HCT116 (cell line): ENCODE measurements around the gene KRT73. TPM values are rescaled to one million over a fixed set of nuclear protein-coding genes. Genes with fewer than 3 reads are reported as not detected.

ENCODE experiments used
- ATAC-seq: fragments of 200-7000 bp; cut with Tn5 transposase; 2 replicates; pipeline ENCODE4 v1.9.1; 2020; ENCODE audit warnings: mild to moderate bottlenecking, moderate library complexity
- BruUV-seq: library from RNA; stranded (reverse); fragments of 400-500 nt; replicated peaks from 2 replicates; lab custom pipeline; 2021; lab: Mats Ljungman, UMichigan
- CTCF ChIA-PET: fragments of 300-600 bp; sonication (Branson Sonifier 250); formaldehyde crosslinking; loops from one replicate; lab custom pipeline; 2021; ENCODE audit warnings: antibody characterized with exemption; lab: Charles Lee
- POLR2A ChIA-PET: fragments of 300-600, 350-600 bp; sonication (Branson Sonifier 250); formaldehyde crosslinking; loops from one replicate; lab custom pipeline; 2021; ENCODE audit warnings: antibody characterized with exemption; lab: Charles Lee
- RAD21 ChIA-PET, 2 experiments: fragments of 300-600 bp; sonication (Branson Sonifier 250); formaldehyde crosslinking; loops; one replicate each; lab custom pipeline; 2023; ENCODE audit warnings: low total read pairs in 2 of 2; ENCODE audit not compliant: uncharacterized antibody in 2 of 2, unreplicated experiment in 2 of 2, low non-redundant PET in 1 of 2; lab: Charles Lee
- DNase-seq: peaks from one replicate; pipeline ENCODE4 v3.0.0-alpha.2; 2010; ENCODE audit warnings: low read depth, low spot score
- H2AFZ ChIP-seq: fragments of 200-600 bp; shearing (Covaris generic), sonication (generic); 2 replicates; pipeline ENCODE4 v1.6.1; 2017; ENCODE audit warnings: low read depth, mixed run types, mixed read lengths, antibody characterized with exemption, low read length; ENCODE audit not compliant: poor library complexity, severe bottlenecking
- H3K27ac ChIP-seq: 2 replicates; pipeline ENCODE4 v1.5.1; 2012; ENCODE audit warnings: low read depth, low read length
- H3K27me3 ChIP-seq: fragments of 200-600 bp; sonication (generic); 2 replicates; pipeline ENCODE4 v1.6.1; 2016; ENCODE audit warnings: mixed run types, low read length, mixed read lengths; ENCODE audit not compliant: insufficient read depth
- H3K36me3 ChIP-seq, 2 experiments: fragments of 200-500 bp in 1 of 2; fragments of 200-600 bp in 1 of 2; sonication (Bioruptor generic) in 1 of 2; sonication (generic) in 1 of 2; 2 replicates each; pipeline versions ENCODE4 v1.5.1 to v1.6.1; 2014 to 2016; ENCODE audit warnings: low read length in 2 of 2, inconsistent platforms in 1 of 2, mixed read lengths in 1 of 2, mixed run types in 1 of 2; ENCODE audit not compliant: insufficient read depth in 2 of 2, control insufficient read depth in 1 of 2
- H3K4me1 ChIP-seq, 2 experiments: fragments of 200-600 bp in 1 of 2; sonication (generic) in 1 of 2; 2 replicates each; pipeline versions ENCODE4 v1.5.1 to v1.6.1; 2012 to 2017; ENCODE audit warnings: low read length in 2 of 2, inconsistent platforms in 1 of 2, mild to moderate bottlenecking in 1 of 2, mixed read lengths in 1 of 2, mixed run types in 1 of 2, moderate library complexity in 1 of 2; ENCODE audit not compliant: insufficient read depth in 2 of 2, control insufficient read depth in 1 of 2
- H3K4me2 ChIP-seq: fragments of 200-600 bp; sonication (generic); 2 replicates; pipeline ENCODE4 v1.6.1; 2017; ENCODE audit warnings: mixed run types, low read length, mixed read lengths
- H3K4me3 ChIP-seq, 2 experiments: fragments of 200-600 bp in 1 of 2; sonication (generic) in 1 of 2; replicated peaks in 1 of 2; 2 replicates each; pipeline ENCODE4 v1.5.1; 2011 to 2016; ENCODE audit warnings: low read length in 2 of 2, control low read depth in 1 of 2, low read depth in 1 of 2, mild to moderate bottlenecking in 1 of 2, mixed read lengths in 1 of 2, mixed run types in 1 of 2
- H3K79me2 ChIP-seq: fragments of 200-600 bp; sonication (generic); 2 replicates; pipeline ENCODE4 v1.6.1; 2017; ENCODE audit warnings: mild to moderate bottlenecking, mixed run types, low read length, moderate library complexity, mixed read lengths; ENCODE audit not compliant: insufficient read depth
- H3K9ac ChIP-seq: fragments of 200-600 bp; sonication (generic); 2 replicates; pipeline ENCODE4 v1.6.1; 2016; ENCODE audit warnings: low read length, mixed read lengths
- H3K9me2 ChIP-seq: fragments of 200-600 bp; sonication (generic), shearing (Covaris generic); 2 replicates; pipeline ENCODE4 v1.6.1; 2017; ENCODE audit warnings: mixed run types, mild to moderate bottlenecking, moderate library complexity; ENCODE audit not compliant: insufficient read depth
- H3K9me3 ChIP-seq, 2 experiments: fragments of 200-500 bp in 1 of 2; fragments of 200-600 bp in 1 of 2; sonication (Bioruptor generic) in 1 of 2; sonication (generic) in 1 of 2; 2 replicates each; pipeline ENCODE4 v1.6.1; 2014 to 2017; ENCODE audit warnings: low read length in 2 of 2, mixed read lengths in 2 of 2, inconsistent platforms in 1 of 2, low read depth in 1 of 2, mild to moderate bottlenecking in 1 of 2, mixed run types in 1 of 2, moderate library complexity in 1 of 2; ENCODE audit not compliant: control insufficient read depth in 1 of 2, insufficient read depth in 1 of 2
- H4K20me1 ChIP-seq: fragments of 200-600 bp; sonication (generic), shearing (Covaris generic); 2 replicates; pipeline ENCODE4 v1.6.1; 2017; ENCODE audit warnings: mixed run types, mild to moderate bottlenecking, moderate library complexity; ENCODE audit not compliant: insufficient read depth
- ELF1 ChIP-seq: IDR thresholded peaks from 2 replicates; pipeline ENCODE4 v1.6.1; 2012; ENCODE audit warnings: low read depth, borderline replicate concordance
- EZH2 ChIP-seq: fragments of 200-600 bp; sonication (generic); IDR thresholded peaks from 2 replicates; pipeline ENCODE4 v1.6.1; 2017; ENCODE audit warnings: antibody characterized with exemption, mixed run types
- EZH2phosphoT487 ChIP-seq: fragments of 200-600 bp; IDR thresholded peaks from 2 replicates; pipeline ENCODE4 v1.6.1; 2018; ENCODE audit warnings: antibody characterized with exemption, borderline replicate concordance
- POLR2A ChIP-seq: IDR thresholded peaks from 2 replicates; pipeline ENCODE4 v1.7.0; 2011; ENCODE audit warnings: borderline replicate concordance; ENCODE audit not compliant: insufficient read depth, insufficient read length; ENCODE audit errors: extremely low read depth
- RAD21 ChIP-seq: IDR thresholded peaks from 2 replicates; pipeline ENCODE4 v1.6.1; 2012; ENCODE audit warnings: low read depth, mild to moderate bottlenecking
- SP1 ChIP-seq: IDR thresholded peaks from 2 replicates; pipeline ENCODE4 v1.6.1; 2012; ENCODE audit warnings: low read depth
- SRF ChIP-seq: IDR thresholded peaks from 2 replicates; pipeline ENCODE4 v1.6.1; 2012; ENCODE audit warnings: low read depth
- TCF7L2 ChIP-seq: IDR thresholded peaks from 2 replicates; pipeline ENCODE4 v1.7.0; 2011; ENCODE audit warnings: borderline replicate concordance, inconsistent platforms; ENCODE audit not compliant: insufficient read depth, insufficient read length; ENCODE audit errors: extremely low read depth
- intact Hi-C: fragments of 100-400 bp; cut with micrococcal nuclease; formaldehyde crosslinking; loops from 2 replicates; pipeline ENCODE4 v1.10.0; 2022
- total RNA-seq: library from RNA; stranded (reverse); gene quantifications from one replicate; pipeline ENCODE4 v1.2.1, GENCODE V29; 2021; ENCODE audit not compliant: unreplicated experiment
- TF ChIP-seq, protein P1 (sequence below), 3 experiments: fragments of 200-600 bp in 1 of 3; sonication (generic) in 1 of 3; IDR thresholded peaks in 2 of 3; conservative IDR thresholded peaks in 1 of 3; 2 replicates each; pipeline ENCODE4 v1.5.1; 2012 to 2017; ENCODE audit warnings: low read depth in 2 of 3, low read length in 2 of 3, antibody characterized with exemption in 1 of 3, borderline replicate concordance in 1 of 3, control low read depth in 1 of 3, mild to moderate bottlenecking in 1 of 3, mixed read lengths in 1 of 3, mixed run types in 1 of 3, moderate library complexity in 1 of 3; ENCODE audit not compliant: insufficient read depth in 1 of 3
- TF ChIP-seq, protein P2 (sequence below): IDR thresholded peaks from 2 replicates; pipeline ENCODE4 v1.6.1; 2012; ENCODE audit warnings: low read depth
- TF ChIP-seq, protein P3 (sequence below): IDR thresholded peaks from 2 replicates; pipeline ENCODE4 v1.6.1; 2012
- TF ChIP-seq, protein P4 (sequence below): IDR thresholded peaks from 2 replicates; pipeline ENCODE4 v1.6.1; 2011; ENCODE audit warnings: mild to moderate bottlenecking, low read length, moderate library complexity; ENCODE audit not compliant: insufficient replicate concordance; ENCODE audit errors: extremely low read depth

Gene KRT73
- total RNA-seq, 1 experiment from 2014 or later = not detected

DNA sequence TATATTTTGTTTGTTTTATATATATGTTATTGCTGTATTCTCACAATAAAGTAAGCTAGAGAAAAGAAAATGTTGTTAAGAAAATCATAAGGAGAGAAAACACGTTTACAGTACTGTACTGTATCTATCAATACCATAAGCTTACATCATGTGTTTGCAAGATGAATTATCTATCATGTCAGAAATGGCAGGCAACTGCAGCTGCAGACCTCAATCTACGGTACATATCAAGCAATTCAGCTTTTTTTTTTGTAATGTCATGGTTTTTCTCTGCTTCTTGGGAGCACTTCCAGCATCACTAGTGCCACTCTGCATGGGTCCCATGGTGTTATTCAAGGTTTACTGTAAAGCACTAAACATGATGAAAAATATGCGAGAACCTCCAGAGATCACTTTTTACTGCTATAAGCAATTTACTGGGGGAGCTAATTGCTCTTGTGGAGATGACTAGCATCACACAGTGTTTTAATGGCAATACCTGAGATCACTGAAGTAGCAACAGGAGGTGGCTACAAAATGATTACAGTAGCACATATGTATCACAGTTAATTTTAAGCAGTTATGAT lies 42.7 kb upstream of the KRT73 start:
- Histone ChIP-seq H3K36me3 (no peaks in the 10 kb centered on the region), H3K27ac (no peak overlapping the region), H3K9ac (no peak overlapping the region), H3K27me3 (no peaks in the 10 kb centered on the region), H3K79me2 (no peaks in the 10 kb centered on the region), H3K9me3 (no peaks in the 10 kb centered on the region), H3K4me1 (peaks cover 2 to 7% of the 10 kb centered on the region in 2 experiments; a peak in 3 of 4 replicates), H4K20me1 (no peaks in the 10 kb centered on the region), H3K4me2 (no peak overlapping the region), H3K4me3 (no peak overlapping the region), H3K9me2 (no peaks in the 10 kb centered on the region), H2AFZ (no peak overlapping the region)
- CTCF ChIA-PET = no interaction called here
- RAD21 ChIA-PET = no interaction called here
- ATAC-seq = no peak
- POLR2A ChIA-PET = no interaction called here
- intact Hi-C loops = no loop called here
- BruUV-seq = no TSS peak
- TF ChIP-seq ELF1 (no peak), SRF (no peak), EZH2 (no peak), RAD21 (no peak), SP1 (no peak), POLR2A (no peak), EZH2phosphoT487 (no peak), TCF7L2 (no peak)
- TF ChIP-seq, protein P1, sequence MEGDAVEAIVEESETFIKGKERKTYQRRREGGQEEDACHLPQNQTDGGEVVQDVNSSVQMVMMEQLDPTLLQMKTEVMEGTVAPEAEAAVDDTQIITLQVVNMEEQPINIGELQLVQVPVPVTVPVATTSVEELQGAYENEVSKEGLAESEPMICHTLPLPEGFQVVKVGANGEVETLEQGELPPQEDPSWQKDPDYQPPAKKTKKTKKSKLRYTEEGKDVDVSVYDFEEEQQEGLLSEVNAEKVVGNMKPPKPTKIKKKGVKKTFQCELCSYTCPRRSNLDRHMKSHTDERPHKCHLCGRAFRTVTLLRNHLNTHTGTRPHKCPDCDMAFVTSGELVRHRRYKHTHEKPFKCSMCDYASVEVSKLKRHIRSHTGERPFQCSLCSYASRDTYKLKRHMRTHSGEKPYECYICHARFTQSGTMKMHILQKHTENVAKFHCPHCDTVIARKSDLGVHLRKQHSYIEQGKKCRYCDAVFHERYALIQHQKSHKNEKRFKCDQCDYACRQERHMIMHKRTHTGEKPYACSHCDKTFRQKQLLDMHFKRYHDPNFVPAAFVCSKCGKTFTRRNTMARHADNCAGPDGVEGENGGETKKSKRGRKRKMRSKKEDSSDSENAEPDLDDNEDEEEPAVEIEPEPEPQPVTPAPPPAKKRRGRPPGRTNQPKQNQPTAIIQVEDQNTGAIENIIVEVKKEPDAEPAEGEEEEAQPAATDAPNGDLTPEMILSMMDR (IDR thresholded peaks at IDR 0.05 in 2 of 3, conservative IDR thresholded peaks at IDR 0.05 in 1 of 3; ENCODE audit: borderline replicate concordance in 1 of 3, insufficient read depth in 1 of 3, low read depth in 2 of 3, low read length in 2 of 3) = no peak
- TF ChIP-seq, protein P2, sequence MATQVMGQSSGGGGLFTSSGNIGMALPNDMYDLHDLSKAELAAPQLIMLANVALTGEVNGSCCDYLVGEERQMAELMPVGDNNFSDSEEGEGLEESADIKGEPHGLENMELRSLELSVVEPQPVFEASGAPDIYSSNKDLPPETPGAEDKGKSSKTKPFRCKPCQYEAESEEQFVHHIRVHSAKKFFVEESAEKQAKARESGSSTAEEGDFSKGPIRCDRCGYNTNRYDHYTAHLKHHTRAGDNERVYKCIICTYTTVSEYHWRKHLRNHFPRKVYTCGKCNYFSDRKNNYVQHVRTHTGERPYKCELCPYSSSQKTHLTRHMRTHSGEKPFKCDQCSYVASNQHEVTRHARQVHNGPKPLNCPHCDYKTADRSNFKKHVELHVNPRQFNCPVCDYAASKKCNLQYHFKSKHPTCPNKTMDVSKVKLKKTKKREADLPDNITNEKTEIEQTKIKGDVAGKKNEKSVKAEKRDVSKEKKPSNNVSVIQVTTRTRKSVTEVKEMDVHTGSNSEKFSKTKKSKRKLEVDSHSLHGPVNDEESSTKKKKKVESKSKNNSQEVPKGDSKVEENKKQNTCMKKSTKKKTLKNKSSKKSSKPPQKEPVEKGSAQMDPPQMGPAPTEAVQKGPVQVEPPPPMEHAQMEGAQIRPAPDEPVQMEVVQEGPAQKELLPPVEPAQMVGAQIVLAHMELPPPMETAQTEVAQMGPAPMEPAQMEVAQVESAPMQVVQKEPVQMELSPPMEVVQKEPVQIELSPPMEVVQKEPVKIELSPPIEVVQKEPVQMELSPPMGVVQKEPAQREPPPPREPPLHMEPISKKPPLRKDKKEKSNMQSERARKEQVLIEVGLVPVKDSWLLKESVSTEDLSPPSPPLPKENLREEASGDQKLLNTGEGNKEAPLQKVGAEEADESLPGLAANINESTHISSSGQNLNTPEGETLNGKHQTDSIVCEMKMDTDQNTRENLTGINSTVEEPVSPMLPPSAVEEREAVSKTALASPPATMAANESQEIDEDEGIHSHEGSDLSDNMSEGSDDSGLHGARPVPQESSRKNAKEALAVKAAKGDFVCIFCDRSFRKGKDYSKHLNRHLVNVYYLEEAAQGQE = no peak
- TF ChIP-seq, protein P3, sequence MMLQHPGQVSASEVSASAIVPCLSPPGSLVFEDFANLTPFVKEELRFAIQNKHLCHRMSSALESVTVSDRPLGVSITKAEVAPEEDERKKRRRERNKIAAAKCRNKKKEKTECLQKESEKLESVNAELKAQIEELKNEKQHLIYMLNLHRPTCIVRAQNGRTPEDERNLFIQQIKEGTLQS = no peak
- TF ChIP-seq, protein P4, sequence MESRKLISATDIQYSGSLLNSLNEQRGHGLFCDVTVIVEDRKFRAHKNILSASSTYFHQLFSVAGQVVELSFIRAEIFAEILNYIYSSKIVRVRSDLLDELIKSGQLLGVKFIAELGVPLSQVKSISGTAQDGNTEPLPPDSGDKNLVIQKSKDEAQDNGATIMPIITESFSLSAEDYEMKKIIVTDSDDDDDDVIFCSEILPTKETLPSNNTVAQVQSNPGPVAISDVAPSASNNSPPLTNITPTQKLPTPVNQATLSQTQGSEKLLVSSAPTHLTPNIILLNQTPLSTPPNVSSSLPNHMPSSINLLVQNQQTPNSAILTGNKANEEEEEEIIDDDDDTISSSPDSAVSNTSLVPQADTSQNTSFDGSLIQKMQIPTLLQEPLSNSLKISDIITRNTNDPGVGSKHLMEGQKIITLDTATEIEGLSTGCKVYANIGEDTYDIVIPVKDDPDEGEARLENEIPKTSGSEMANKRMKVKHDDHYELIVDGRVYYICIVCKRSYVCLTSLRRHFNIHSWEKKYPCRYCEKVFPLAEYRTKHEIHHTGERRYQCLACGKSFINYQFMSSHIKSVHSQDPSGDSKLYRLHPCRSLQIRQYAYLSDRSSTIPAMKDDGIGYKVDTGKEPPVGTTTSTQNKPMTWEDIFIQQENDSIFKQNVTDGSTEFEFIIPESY = no peak
- DNase-seq = no peak
